Activated naive CD8-positive, alpha-beta T cell treated with anti-CD3 and anti-CD28 coated beads, Interleukin-2, amount 10 ng/mL, durations not matched to agents 7 days and 5 days (primary cell): ENCODE results near the gene LMCD1. TPM values are rescaled to one million over a fixed set of nuclear protein-coding genes. Genes with fewer than 3 reads are reported as not detected.

ENCODE experiments used
- ATAC-seq: fragments of 150-1000 bp; cut with Tn5 transposase; one replicate; pipeline ENCODE4 v1.10.0; 2021; ENCODE audit warnings: low read depth, moderate library complexity
- POLR2A ChIA-PET: fragments of 350-600 bp; sonication (Branson Sonifier 250); formaldehyde crosslinking; loops from one replicate; lab custom pipeline; 2021; ENCODE audit warnings: antibody characterized with exemption; lab: Charles Lee
- DNase-seq: peaks from one replicate; pipeline ENCODE4 v3.0.0; 2021
- H3K27ac Mint-ChIP-seq: one replicate; pipeline ENCODE4 v1.8.0; 2022; ENCODE audit warnings: mild to moderate bottlenecking, mixed read lengths
- H3K27me3 Mint-ChIP-seq: one replicate; pipeline ENCODE4 v1.8.0; 2022; ENCODE audit warnings: mild to moderate bottlenecking, moderate library complexity, mixed read lengths
- H3K36me3 Mint-ChIP-seq: one replicate; pipeline ENCODE4 v1.8.0; 2021; ENCODE audit warnings: mild to moderate bottlenecking, mixed read lengths
- H3K4me1 Mint-ChIP-seq: one replicate; pipeline ENCODE4 v1.8.0; 2021; ENCODE audit warnings: mixed read lengths
- H3K4me3 Mint-ChIP-seq: one replicate; pipeline ENCODE4 v1.8.0; 2022; ENCODE audit warnings: mild to moderate bottlenecking, moderate library complexity, mixed read lengths
- H3K9me3 Mint-ChIP-seq: one replicate; pipeline ENCODE4 v1.8.0; 2021; ENCODE audit warnings: mixed read lengths
- total RNA-seq, 2 experiments: library from RNA; stranded (reverse); gene quantifications; one replicate each; pipeline ENCODE4 v1.2.3, GENCODE V29; 2021

The LMCD1 gene
- total RNA-seq, 2 experiments from 2014 or later = 0.31 to 0.69 TPM

DNA sequence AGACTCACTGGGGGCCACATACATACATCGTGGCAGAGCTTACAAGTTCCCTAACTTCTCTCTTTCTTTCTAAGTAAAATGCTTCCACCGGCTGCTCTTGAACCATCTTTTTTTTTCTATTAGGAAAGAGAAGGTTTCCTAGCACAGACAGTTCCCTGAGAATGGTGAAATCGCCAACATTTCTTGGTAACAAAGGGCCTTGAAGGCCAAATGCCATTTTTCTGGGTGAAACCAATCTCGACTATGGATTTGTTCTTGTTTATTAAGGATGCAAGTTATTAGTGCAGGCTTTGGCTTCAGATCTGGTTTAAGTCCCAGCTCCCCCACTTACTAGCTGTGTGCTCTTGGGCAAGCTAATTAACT, 3.0 kb downstream of the LMCD1 start:
- POLR2A ChIA-PET = no interaction called here
- H3K9me3 Mint-ChIP-seq = no peaks in the 10 kb centered on the region
- no peak for ATAC-seq
- H3K27me3 Mint-ChIP-seq = peaks cover 15% of the 10 kb centered on the region
- no peak overlapping the region for H3K4me3 Mint-ChIP-seq
- peaks cover 2% of the 10 kb centered on the region for H3K4me1 Mint-ChIP-seq
- no peak overlapping the region for H3K27ac Mint-ChIP-seq
- no peak for DNase-seq
- H3K36me3 Mint-ChIP-seq = no peaks in the 10 kb centered on the region

DNA sequence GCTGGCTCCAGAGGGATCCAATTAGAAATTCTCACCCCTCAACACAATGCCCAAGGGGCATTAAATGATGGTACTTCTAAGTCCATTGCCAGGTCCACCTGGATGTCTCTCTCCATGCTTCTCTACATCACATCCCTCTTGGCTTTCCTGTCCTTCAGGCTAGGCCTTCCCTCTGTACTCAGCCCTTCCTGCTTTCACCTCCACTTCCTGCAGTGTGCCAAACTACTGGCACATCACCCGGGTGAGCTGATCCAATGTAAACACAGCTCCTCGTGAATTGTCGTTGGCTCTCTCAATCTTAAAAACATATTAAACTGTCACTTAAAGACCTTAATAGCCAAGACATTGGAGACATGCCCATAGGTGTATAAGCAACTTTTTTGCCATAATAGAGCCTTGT, 4.0 kb downstream of the LMCD1 start:
- H3K4me1 Mint-ChIP-seq = peaks cover 2% of the 10 kb centered on the region
- DNase-seq = no peak
- H3K27ac Mint-ChIP-seq = no peak overlapping the region
- peaks cover 10% of the 10 kb centered on the region for H3K27me3 Mint-ChIP-seq
- H3K9me3 Mint-ChIP-seq = no peaks in the 10 kb centered on the region
- no peak for ATAC-seq
- POLR2A ChIA-PET = no interaction called here
- H3K4me3 Mint-ChIP-seq = no peak overlapping the region
- no peaks in the 10 kb centered on the region for H3K36me3 Mint-ChIP-seq

GRCh38 chr3:8506571-8507061, 5.0 kb downstream of the LMCD1 start:
- peaks cover 6% of the 10 kb centered on the region for H3K27me3 Mint-ChIP-seq
- no peak for DNase-seq
- H3K4me1 Mint-ChIP-seq = peaks cover 2% of the 10 kb centered on the region
- no peak overlapping the region for H3K4me3 Mint-ChIP-seq
- H3K36me3 Mint-ChIP-seq = no peaks in the 10 kb centered on the region
- no peaks in the 10 kb centered on the region for H3K9me3 Mint-ChIP-seq
- ATAC-seq = no peak
- POLR2A ChIA-PET = no interaction called here
- H3K27ac Mint-ChIP-seq = no peak overlapping the region

- ATAC-seq = no peak
- Mint-ChIP-seq H3K27ac (no peak overlapping the region), H3K9me3 (no peaks in the 10 kb centered on the region), H3K4me1 (no peaks in the 10 kb centered on the region), H3K27me3 (peaks cover 4% of the 10 kb centered on the region), H3K4me3 (no peak overlapping the region), H3K36me3 (no peaks in the 10 kb centered on the region)
- DNase-seq = no peak
- POLR2A ChIA-PET = no interaction called here
These were observed 5.9 kb downstream of the LMCD1 start for GRCh38 chr3:8507496-8507895.

- Mint-ChIP-seq H3K36me3 (no peaks in the 10 kb centered on the region), H3K4me3 (no peak overlapping the region), H3K27ac (no peak overlapping the region), H3K9me3 (no peaks in the 10 kb centered on the region), H3K27me3 (peaks cover 6% of the 10 kb centered on the region), H3K4me1 (no peaks in the 10 kb centered on the region)
- no peak for DNase-seq
- ATAC-seq = no peak
- POLR2A ChIA-PET = no interaction called here
These were observed 8.3 kb downstream of the LMCD1 start for GRCh38 chr3:8509961-8510360.

- Mint-ChIP-seq H3K27me3 (peaks cover 6% of the 10 kb centered on the region), H3K27ac (no peak overlapping the region), H3K4me1 (no peaks in the 10 kb centered on the region), H3K4me3 (no peak overlapping the region), H3K9me3 (no peaks in the 10 kb centered on the region), H3K36me3 (no peaks in the 10 kb centered on the region)
- DNase-seq (no peak), ATAC-seq (no peak)
- POLR2A ChIA-PET = no interaction called here
These were observed 10.6 kb downstream of the LMCD1 start for GRCh38 chr3:8512234-8512633.

DNA sequence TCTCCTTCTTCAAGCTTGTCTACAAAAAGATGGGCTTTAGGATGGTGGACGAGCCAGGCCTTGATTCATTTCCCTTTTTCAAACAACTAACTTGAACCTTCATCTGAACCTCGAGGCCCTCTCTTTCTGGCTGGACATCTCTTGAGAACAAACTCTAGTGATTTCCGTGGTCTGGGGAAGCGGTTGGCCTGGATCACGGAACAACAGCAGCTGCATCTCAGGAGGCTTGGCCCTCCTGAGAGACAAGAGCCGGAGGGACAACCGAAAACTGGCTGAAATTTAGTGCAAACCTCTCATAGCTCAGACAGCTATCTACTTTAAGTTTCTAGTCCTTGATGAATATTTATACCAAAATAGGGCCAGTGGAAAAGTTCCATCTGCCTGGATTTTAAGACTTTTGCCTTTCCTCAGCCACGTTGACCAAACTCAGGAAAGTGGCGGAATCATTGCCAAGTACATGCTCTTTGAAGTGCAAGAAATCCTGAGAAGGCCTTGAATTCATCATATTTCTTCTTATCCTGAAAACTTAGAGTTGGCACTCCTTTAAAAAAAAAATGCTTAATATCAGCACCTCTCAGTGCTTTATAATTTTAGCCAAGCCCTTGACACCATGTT, 14.5 kb downstream of the LMCD1 start:
- Mint-ChIP-seq H3K9me3 (no peaks in the 10 kb centered on the region), H3K4me1 (no peaks in the 10 kb centered on the region), H3K36me3 (no peaks in the 10 kb centered on the region), H3K27ac (no peak overlapping the region), H3K4me3 (no peak overlapping the region), H3K27me3 (peaks cover 6% of the 10 kb centered on the region)
- POLR2A ChIA-PET = no interaction called here
- ATAC-seq (no peak), DNase-seq (no peak)

- no peak for ATAC-seq
- no peaks in the 10 kb centered on the region for H3K4me1 Mint-ChIP-seq
- no peak overlapping the region for H3K4me3 Mint-ChIP-seq
- H3K9me3 Mint-ChIP-seq = no peaks in the 10 kb centered on the region
- DNase-seq = no peak
- POLR2A ChIA-PET = no interaction called here
- no peaks in the 10 kb centered on the region for H3K36me3 Mint-ChIP-seq
- no peak overlapping the region for H3K27ac Mint-ChIP-seq
- H3K27me3 Mint-ChIP-seq = peaks cover 6% of the 10 kb centered on the region
These were observed 15.2 kb downstream of the LMCD1 start for GRCh38 chr3:8516783-8517182.

DNA sequence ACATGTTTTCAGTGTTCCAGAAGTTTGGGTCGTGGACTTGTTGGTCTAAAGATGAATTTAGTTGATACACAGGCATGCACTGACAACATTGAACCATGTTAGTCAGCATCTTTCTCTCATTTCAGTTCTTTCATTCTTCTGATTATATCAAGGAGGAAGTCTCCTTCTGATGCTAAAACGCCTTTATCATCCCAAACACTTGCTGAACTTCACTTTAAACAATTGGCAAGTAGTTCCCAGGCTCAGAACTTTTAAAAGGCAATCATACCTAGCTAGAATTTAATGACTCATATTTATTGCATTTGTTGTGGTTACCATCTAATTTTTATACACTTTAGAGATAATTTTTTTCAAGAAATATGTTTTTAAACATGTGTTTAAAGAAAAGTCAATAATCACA, 15.9 kb downstream of the LMCD1 start:
- Mint-ChIP-seq H3K27me3 (peaks cover 6% of the 10 kb centered on the region), H3K4me3 (no peak overlapping the region)
- no peak for ATAC-seq

DNA sequence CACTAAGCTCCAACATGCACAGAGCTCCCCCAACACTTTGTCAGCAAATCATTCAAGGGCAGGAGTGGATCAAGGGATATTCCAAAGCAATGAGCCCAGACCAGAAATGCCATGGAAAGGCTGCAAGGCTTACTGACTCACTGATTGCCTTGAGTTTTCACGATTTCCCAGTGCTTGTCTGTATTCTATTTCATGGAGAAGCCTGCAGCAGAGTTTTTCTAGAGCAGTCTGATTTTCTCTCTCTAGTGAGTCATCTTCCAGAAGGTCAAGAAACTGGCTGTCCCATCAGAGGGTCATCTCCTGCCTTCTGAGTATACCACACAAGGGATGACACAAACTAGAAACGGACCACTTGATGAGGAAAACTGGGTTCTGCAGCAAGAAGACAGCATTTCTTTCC, 16.5 kb downstream of the LMCD1 start:
- Mint-ChIP-seq H3K36me3 (no peaks in the 10 kb centered on the region), H3K4me3 (no peak overlapping the region), H3K9me3 (no peaks in the 10 kb centered on the region), H3K27me3 (peaks cover 9% of the 10 kb centered on the region), H3K4me1 (no peaks in the 10 kb centered on the region), H3K27ac (no peak overlapping the region)
- POLR2A ChIA-PET = no interaction called here
- DNase-seq (no peak), ATAC-seq (no peak)

More for the DNA sequence above, 15.9 kb downstream of the LMCD1 start:
- POLR2A ChIA-PET = no interaction called here
- no peak for DNase-seq
- Mint-ChIP-seq H3K9me3 (no peaks in the 10 kb centered on the region), H3K36me3 (no peaks in the 10 kb centered on the region), H3K4me1 (no peaks in the 10 kb centered on the region), H3K27ac (no peak overlapping the region)

- POLR2A ChIA-PET = no interaction called here
- Mint-ChIP-seq H3K36me3 (no peaks in the 10 kb centered on the region), H3K27ac (no peak overlapping the region), H3K9me3 (no peaks in the 10 kb centered on the region), H3K4me1 (peaks cover 3% of the 10 kb centered on the region), H3K4me3 (no peak overlapping the region), H3K27me3 (peaks cover 9% of the 10 kb centered on the region)
- no peak for ATAC-seq
- DNase-seq = no peak
These were observed 17.5 kb downstream of the LMCD1 start for GRCh38 chr3:8519156-8519555.

GRCh38 chr3:8519774-8520448, 18.3 kb downstream of the LMCD1 start:
- Mint-ChIP-seq H3K36me3 (no peaks in the 10 kb centered on the region), H3K4me3 (no peak overlapping the region), H3K9me3 (no peaks in the 10 kb centered on the region), H3K27me3 (peaks cover 9% of the 10 kb centered on the region), H3K4me1 (peaks cover 5% of the 10 kb centered on the region), H3K27ac (no peak overlapping the region)
- POLR2A ChIA-PET = no interaction called here
- ATAC-seq (no peak), DNase-seq (no peak)

- H3K27me3 Mint-ChIP-seq = peaks cover 9% of the 10 kb centered on the region
- H3K4me1 Mint-ChIP-seq = peaks cover 8% of the 10 kb centered on the region
- POLR2A ChIA-PET = no interaction called here
- no peaks in the 10 kb centered on the region for H3K36me3 Mint-ChIP-seq
- no peak overlapping the region for H3K27ac Mint-ChIP-seq
- DNase-seq (no peak), ATAC-seq (no peak)
- no peaks in the 10 kb centered on the region for H3K9me3 Mint-ChIP-seq
- no peak overlapping the region for H3K4me3 Mint-ChIP-seq
These were observed 19.3 kb downstream of the LMCD1 start for GRCh38 chr3:8520816-8521403.

DNA sequence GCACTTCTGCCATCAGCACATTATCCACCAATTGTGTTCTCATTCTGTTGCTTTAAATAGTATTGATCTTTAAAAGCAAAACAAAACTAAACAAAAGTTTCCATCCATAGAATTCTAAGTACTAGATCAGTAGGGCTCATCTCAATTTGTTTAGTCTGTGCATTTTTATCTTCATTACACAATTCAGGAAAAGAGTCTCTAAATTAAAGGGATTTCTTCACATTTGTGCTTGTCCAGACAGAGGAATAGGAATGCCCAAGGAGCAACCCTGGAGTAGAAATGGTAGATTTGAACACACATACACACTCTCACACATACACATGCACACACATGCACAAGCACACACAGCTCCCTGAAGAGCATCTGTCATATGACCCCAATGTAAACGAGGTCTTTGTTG, 21.4 kb downstream of the LMCD1 start:
- Mint-ChIP-seq H3K9me3 (no peaks in the 10 kb centered on the region), H3K4me3 (no peak overlapping the region), H3K27ac (no peak overlapping the region), H3K36me3 (no peaks in the 10 kb centered on the region), H3K27me3 (peaks cover 9% of the 10 kb centered on the region), H3K4me1 (peaks cover 8% of the 10 kb centered on the region)
- no peak for ATAC-seq
- DNase-seq = no peak
- POLR2A ChIA-PET = no interaction called here
